Upper lobe of left lung (tissue), 6 donors: ENCODE data around the gene LAMA5. TPM values are rescaled to one million over a fixed set of nuclear protein-coding genes. Genes with fewer than 3 reads are reported as not detected.

ENCODE experiments used
- ATAC-seq, 2 donors: fragments of 200-7000 bp; cut with Tn5 transposase; one replicate each; pipeline ENCODE4 v1.9.1; 2022; ENCODE audit warnings: mild to moderate bottlenecking in 2 of 2, moderate library complexity in 2 of 2; ENCODE audit not compliant: low FRiP score in 2 of 2
- DNase-seq, 2 donors: peaks; one replicate each; pipeline ENCODE4 v3.0.0-alpha.2; 2019 to 2020
- H3K27ac ChIP-seq, 4 donors: fragments of 200-600 bp; sonication (generic); one replicate each; pipeline ENCODE4 v1.5.1; 2016 to 2019
- H3K27me3 ChIP-seq, 4 donors: fragments of 200-600 bp; sonication (generic); one replicate each; pipeline ENCODE4 v1.5.1; 2017 to 2019
- H3K36me3 ChIP-seq, 4 donors: fragments of 200-600 bp; sonication (generic); one replicate each; pipeline ENCODE4 v1.5.1; 2016 to 2019
- H3K4me1 ChIP-seq, 4 donors: fragments of 200-600 bp; sonication (generic); one replicate each; pipeline ENCODE4 v1.5.1; 2018 to 2019
- H3K4me3 ChIP-seq, 4 donors: fragments of 200-600 bp; sonication (generic); one replicate each; pipeline ENCODE4 v1.5.1; 2017 to 2019; ENCODE audit warnings: mild to moderate bottlenecking in 2 of 4, moderate library complexity in 1 of 4
- H3K9me3 ChIP-seq, 4 donors: fragments of 200-600 bp; sonication (generic); one replicate each; pipeline ENCODE4 v1.5.1; 2018 to 2019
- EP300 ChIP-seq, 4 donors: sonication (generic); formaldehyde crosslinking; IDR thresholded peaks; one replicate each; pipeline ENCODE4 v1.5.1; 2017; ENCODE audit warnings: antibody characterized with exemption in 4 of 4, control low read depth in 2 of 4
- POLR2A ChIP-seq, 4 donors: fragments of 450-650 bp; IDR thresholded peaks; one replicate each; pipeline ENCODE4 v1.5.1; 2016 to 2017; ENCODE audit warnings: antibody characterized with exemption in 4 of 4, mild to moderate bottlenecking in 2 of 4
- POLR2AphosphoS5 ChIP-seq, 2 donors: sonication (generic); formaldehyde crosslinking; IDR thresholded peaks; one replicate each; pipeline ENCODE4 v1.5.1; 2017; ENCODE audit warnings: antibody characterized with exemption in 2 of 2
- WGBS, 2 donors: methylation state at CpG; one replicate each; pipeline ENCODE4 v1.1.5; 2017 to 2018; 5-methylcytosine and 5-hydroxymethylcytosine counted together
- total RNA-seq, 6 donors: library from RNA; depleted of rRNA in 4 of 6; stranded (reverse); fragments of >200 nt in 4 of 6; gene quantifications; one replicate each; pipeline versions ENCODE4 v1.1.0 to v1.2.1, GENCODE V29; 2016 to 2021
- TF ChIP-seq, protein P1 (sequence below), 6 experiments: fragments of 450-650 bp in 4 of 6; fragments of 200-600 bp in 2 of 6; sonication (generic) in 2 of 6; IDR thresholded peaks; one replicate each; pipeline ENCODE4 v1.5.1; 2016 to 2019; ENCODE audit warnings: antibody characterized with exemption in 6 of 6
- donor health status: DM: no; HTN: no; CAD: no; lungs with moderate emphysema.
- donor health status: DM: no; HTN: yes; CAD: no; lungs with severe emphysema.

Gene LAMA5
- total RNA-seq, 6 donors from 2014 or later = 176 to 1,019 (median 307) TPM

DNA sequence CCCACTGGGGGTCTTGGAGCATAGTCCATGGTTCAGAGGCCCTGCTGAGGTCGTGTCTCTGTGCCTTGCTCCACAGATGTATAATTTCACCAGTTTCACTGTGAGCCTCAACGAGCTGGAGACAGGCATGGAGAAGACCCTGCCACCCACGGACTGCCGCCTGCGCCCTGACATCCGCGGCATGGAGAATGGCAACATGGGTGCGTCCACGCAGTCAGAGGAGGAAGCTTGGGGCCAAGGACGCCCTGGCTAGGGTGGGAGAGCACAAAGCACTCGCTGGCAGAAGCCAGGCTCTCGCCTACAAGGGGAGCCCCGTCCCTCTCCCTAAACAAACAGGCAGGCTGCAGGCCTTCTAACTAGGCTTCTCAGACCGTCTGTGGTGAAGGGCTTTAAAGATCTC is 78.0 kb downstream of the LAMA5 start:
- H3K36me3 ChIP-seq = peaks cover 21 to 91% (median 61%) of the 10 kb centered on the region in 4 donors
- no peaks in the 10 kb centered on the region for H3K9me3 ChIP-seq
- no peaks in the 10 kb centered on the region for H3K4me1 ChIP-seq
- no peak overlapping the region for H3K27ac ChIP-seq
- ATAC-seq (no peak), DNase-seq (no peak)
- H3K4me3 ChIP-seq = no peak overlapping the region
- 85 to 92% methylated on average over 14 of the region's 14 CpGs for WGBS, 2 donors
- no peak for TF ChIP-seq POLR2A (IDR thresholded peaks at IDR 0.05)
- TF ChIP-seq POLR2AphosphoS5 (IDR thresholded peaks at IDR 0.05) = no peak
- H3K27me3 ChIP-seq = no peaks in the 10 kb centered on the region

DNA sequence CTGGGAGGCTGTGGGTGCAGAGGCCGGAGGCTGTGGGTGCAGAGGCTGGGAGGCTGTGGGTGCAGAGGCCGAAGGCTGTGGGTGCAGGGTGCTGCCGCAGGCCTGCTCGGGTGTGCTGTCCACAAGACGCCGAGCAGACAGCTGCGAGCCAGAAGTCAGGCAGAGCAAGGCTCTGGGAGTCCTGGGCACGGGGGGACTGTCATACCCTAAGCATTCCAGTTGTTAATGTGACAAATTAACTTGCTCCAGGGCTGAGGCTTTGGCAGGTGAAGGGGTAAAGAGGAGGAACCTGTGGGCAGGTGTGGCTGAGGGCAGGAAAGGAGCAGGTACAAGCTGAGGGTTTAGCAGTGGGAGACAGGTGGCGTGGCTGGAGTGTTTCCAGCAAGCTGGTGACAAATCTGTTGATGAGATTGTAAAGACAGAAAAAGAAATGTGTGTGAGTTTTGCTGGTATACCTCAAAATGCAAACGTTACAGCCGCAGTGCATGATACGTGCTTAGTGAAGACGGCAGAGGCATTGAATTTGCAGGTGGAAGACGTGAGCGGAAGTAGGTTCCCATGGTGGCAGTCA is 78.5 kb downstream of the LAMA5 start:
- TF ChIP-seq POLR2A (IDR thresholded peaks at IDR 0.05) = no peak
- TF ChIP-seq, protein P1, sequence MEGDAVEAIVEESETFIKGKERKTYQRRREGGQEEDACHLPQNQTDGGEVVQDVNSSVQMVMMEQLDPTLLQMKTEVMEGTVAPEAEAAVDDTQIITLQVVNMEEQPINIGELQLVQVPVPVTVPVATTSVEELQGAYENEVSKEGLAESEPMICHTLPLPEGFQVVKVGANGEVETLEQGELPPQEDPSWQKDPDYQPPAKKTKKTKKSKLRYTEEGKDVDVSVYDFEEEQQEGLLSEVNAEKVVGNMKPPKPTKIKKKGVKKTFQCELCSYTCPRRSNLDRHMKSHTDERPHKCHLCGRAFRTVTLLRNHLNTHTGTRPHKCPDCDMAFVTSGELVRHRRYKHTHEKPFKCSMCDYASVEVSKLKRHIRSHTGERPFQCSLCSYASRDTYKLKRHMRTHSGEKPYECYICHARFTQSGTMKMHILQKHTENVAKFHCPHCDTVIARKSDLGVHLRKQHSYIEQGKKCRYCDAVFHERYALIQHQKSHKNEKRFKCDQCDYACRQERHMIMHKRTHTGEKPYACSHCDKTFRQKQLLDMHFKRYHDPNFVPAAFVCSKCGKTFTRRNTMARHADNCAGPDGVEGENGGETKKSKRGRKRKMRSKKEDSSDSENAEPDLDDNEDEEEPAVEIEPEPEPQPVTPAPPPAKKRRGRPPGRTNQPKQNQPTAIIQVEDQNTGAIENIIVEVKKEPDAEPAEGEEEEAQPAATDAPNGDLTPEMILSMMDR (IDR thresholded peaks at IDR 0.05) = no peak
- TF ChIP-seq EP300 (IDR thresholded peaks at IDR 0.05) = no peak
- no peak for TF ChIP-seq POLR2AphosphoS5 (IDR thresholded peaks at IDR 0.05)
- Histone ChIP-seq H3K4me1 (no peaks in the 10 kb centered on the region), H3K27ac (no peak overlapping the region), H3K9me3 (no peaks in the 10 kb centered on the region), H3K36me3 (peaks cover 22 to 91% (median 61%) of the 10 kb centered on the region in 4 donors), H3K4me3 (no peak overlapping the region), H3K27me3 (no peaks in the 10 kb centered on the region)
- no peak for DNase-seq
- 96% methylated on average over 15 of the region's 15 CpGs for WGBS, 2 donors
- no peak for ATAC-seq

DNA sequence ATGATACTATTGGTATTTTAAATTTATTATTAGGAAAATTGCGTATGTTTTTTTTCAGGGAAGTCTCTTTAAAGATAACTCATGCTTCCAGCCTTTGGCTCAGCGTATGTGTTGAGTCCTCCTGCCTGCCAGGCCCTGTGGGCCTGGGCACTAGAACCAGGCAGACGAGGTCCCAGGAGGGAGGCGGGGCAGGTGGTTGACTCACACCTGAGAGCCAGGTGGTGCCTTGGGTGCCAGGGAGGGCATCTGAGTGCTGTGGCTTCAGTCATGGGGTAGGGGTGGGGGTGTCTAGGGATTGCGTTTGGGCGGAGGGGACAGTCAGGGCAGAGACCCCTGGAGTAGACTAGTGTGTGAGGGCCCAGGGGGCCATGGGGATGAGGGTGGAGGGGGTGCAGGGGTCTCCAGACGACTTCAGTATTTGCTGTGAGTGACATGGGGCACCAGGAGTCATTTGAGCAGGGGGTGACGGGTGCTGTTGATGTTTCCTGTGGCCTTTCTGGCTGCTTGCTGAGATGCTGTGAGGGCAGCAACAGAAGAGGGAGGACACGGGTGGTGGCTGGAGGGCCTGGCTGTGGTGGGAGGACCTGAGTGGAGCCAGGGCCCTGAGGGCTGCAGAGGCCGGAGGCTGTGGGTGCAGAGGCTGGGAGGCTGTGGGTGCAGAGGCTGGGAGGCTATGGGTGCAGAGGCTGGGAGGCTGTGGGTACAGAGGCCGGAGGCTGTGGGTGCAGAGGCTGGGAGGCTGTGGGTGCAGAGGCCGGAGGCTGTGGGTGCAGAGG is 79.2 kb downstream of the LAMA5 start:
- peaks cover 23 to 90% (median 63%) of the 10 kb centered on the region in 4 donors for H3K36me3 ChIP-seq

DNA sequence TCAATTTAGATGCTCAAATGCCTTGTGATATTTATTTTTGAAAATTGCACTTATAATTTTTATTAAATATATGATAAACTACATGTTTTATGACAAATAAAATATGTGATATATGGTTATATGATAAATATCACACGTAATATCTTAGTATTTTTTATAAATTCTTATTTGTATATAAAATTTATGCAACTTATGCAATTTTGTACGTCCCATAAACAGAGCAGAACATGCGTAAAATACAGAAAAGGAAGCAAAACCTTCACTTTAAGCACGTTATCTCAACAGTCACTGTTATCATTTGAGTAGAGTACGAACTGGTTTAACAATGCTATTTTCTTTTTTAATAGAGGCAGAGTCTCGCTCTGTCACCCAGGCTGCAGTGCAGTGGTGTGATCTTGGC is 80.0 kb downstream of the LAMA5 start:
- TF ChIP-seq POLR2AphosphoS5 (IDR thresholded peaks at IDR 0.05) = no peak
- no peak for TF ChIP-seq POLR2A (IDR thresholded peaks at IDR 0.05)
- TF ChIP-seq EP300 (IDR thresholded peaks at IDR 0.05) = no peak
- TF ChIP-seq, protein P1 (IDR thresholded peaks at IDR 0.05) = no peak
- DNase-seq = no peak
- H3K27ac ChIP-seq = no peak overlapping the region
- no peaks in the 10 kb centered on the region for H3K9me3 ChIP-seq
- no peaks in the 10 kb centered on the region for H3K4me1 ChIP-seq
- no peak overlapping the region for H3K4me3 ChIP-seq
- H3K27me3 ChIP-seq = no peaks in the 10 kb centered on the region
- WGBS, 2 donors = 78 to 97% methylated on average over 6 of the region's 6 CpGs
- H3K36me3 ChIP-seq = peaks cover 22 to 90% (median 61%) of the 10 kb centered on the region in 4 donors
- no peak for ATAC-seq

More for the DNA sequence above, 79.2 kb downstream of the LAMA5 start:
- ATAC-seq = no peak
- H3K27me3 ChIP-seq = no peaks in the 10 kb centered on the region
- TF ChIP-seq, protein P1 (IDR thresholded peaks at IDR 0.05) = no peak
- TF ChIP-seq POLR2A (IDR thresholded peaks at IDR 0.05) (no peak), EP300 (IDR thresholded peaks at IDR 0.05) (no peak), POLR2AphosphoS5 (IDR thresholded peaks at IDR 0.05) (no peak)
- H3K4me3 ChIP-seq = no peak overlapping the region
- no peaks in the 10 kb centered on the region for H3K4me1 ChIP-seq
- no peak for DNase-seq
- H3K9me3 ChIP-seq = no peaks in the 10 kb centered on the region
- H3K27ac ChIP-seq = no peak overlapping the region
- WGBS, 2 donors = 95 to 96% methylated on average over 12 of the region's 12 CpGs

DNA sequence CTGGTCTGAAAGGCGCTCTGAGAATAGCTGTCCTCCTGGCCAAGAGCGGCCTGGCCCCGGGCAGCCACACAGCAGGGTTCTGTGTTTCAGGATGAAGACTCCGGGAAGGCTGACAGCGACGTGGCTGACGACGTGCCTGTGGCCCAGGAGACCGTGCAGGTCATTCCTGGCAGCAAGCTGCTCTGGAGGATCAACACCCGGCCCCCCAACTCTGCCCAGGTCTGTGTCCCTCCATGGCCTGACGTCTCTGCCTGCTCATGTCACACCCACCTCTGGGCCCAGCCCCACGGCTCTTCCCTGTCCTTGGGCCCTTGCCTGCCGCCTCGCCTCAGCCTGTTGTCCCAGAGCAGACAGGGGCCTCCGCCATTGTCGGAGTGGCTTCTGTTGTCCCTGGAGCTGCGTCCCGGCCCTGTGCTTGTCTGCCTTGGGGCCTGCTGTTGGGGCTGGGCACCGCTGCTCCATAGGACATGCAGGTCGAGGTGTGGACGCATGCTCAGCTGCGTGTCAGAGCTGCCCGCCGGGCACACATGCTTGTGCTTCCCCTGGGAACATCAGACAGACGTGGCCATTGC is 80.5 kb downstream of the LAMA5 start:
- Histone ChIP-seq H3K27ac (peak overlapping the region in 2 of 4 donors; percentile 32 to 35), H3K4me1 (peaks cover 0 to 4% (median 0%) of the 10 kb centered on the region in 4 donors), H3K27me3 (no peaks in the 10 kb centered on the region), H3K36me3 (peaks cover 17 to 90% (median 61%) of the 10 kb centered on the region in 4 donors), H3K9me3 (no peaks in the 10 kb centered on the region), H3K4me3 (no peak overlapping the region)
- DNase-seq (no peak), ATAC-seq (no peak)
- TF ChIP-seq POLR2A (IDR thresholded peaks at IDR 0.05) = no peak
- TF ChIP-seq EP300 (IDR thresholded peaks at IDR 0.05) = no peak
- no peak for TF ChIP-seq POLR2AphosphoS5 (IDR thresholded peaks at IDR 0.05)
- TF ChIP-seq, protein P1 (IDR thresholded peaks at IDR 0.05) = no peak
- WGBS, 2 donors = 93 to 97% methylated on average over 22 to 25 of the region's 25 CpGs
